CMK (cell line): ENCODE measurements around the gene PUDP.
"Not testable (repeated sequence)": the region's sequence is repeated elsewhere in the genome, so short reads cannot be mapped to it uniquely, and the experiment has no call there.

ENCODE experiments used
- DNase-seq: peaks from one replicate; pipeline ENCODE4 v3.0.0-alpha.2; 2010; ENCODE audit warnings: low read depth

Gene PUDP

DNA sequence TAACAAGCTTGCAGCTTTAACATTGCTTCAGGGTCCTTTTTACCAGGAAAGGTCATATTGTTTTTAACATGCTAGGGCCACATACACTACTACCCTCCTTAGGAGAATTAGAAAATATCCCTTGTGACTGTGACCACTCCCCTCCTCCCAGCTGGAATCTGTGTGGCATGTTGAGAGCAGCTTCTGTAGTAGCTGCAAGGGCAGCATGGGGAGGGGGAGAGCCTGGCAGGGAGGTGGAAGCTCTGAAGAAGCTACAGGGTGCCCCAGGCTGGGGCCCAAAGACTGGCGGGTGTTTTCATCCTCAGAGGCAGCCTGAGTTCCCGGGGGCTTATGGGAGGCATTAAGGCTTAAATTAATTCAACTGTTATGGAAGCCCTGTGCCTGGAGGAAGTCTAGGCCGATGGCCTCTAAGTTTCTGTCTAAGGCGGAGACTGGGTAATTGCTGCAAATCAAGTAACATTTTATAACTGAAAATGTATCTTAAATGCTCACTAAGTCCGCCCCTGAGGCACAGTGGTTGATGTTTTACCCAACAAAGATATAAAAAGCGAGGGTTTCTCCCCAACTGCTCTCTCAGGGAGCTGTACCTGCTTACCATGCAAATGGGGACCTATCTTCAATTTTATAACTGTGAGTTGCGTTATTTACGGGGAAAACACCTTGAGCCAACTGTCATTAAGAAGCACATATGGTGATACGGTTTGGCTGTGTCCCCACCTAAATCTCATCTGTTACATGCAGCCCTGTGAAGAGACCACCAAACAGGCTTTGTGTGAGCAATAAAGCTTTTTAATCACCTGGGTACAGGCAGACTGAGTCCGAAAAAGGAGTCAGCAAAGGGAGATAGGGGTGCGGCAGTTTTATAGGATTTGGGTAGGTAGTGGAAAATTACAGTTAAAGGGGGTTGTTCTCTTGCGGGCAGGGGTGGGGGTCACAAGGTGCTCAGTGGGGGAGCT lies 37.8 kb downstream of the PUDP start:
- no peak for DNase-seq

DNA sequence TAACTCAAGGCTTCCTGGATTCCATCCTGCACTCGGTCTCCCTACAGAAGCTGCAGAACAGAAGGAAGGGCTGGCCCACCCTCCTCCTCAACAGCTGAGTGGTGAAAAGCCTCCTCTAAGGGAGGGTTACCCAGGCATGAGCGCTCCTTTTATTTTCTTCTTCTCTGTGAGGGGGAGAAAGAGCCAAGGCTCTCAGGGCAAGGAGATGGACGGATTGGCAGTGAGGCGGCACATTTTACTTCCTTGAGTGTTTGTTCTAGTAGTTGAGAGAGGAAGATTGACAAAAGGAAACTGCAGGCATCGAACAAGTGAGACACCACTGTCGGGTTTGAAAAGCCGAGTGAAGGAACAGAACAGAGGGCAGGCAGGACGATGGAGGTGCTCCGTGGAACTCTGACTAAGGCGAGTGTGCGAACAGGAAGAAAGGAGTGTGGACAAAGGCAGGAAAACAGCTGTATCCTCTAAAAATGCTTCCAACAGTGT lies 38.9 kb downstream of the PUDP start:
- no peak for DNase-seq

- no peak for DNase-seq
Measured at GRCh38 chrX:7108030-7108429, 39.9 kb downstream of the PUDP start.

DNA sequence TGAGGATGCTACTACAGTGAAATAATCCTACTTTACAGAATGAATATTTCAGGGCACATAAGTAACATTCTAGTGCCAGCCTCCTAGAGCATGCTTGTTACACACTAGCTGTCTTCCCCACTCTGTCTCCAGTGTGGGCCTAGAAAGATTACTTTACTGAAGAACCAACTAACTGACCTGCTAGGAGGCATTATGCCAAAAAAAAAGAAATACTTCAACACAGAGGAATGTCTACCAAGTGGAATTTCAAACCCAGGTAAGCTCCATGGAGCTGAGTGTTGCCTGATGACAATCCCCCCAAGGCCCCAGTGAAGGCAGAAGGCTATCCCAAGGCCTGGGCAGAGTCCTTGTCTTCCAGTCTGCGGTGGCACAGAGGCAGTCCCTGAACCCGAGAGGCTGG lies 41.3 kb downstream of the PUDP start:
- no peak for DNase-seq

GRCh38 chrX:7102119-7102518 lies 45.8 kb downstream of the PUDP start:
- no peak for DNase-seq

GRCh38 chrX:7100022-7100421 lies 47.9 kb downstream of the PUDP start:
- no peak for DNase-seq

DNA sequence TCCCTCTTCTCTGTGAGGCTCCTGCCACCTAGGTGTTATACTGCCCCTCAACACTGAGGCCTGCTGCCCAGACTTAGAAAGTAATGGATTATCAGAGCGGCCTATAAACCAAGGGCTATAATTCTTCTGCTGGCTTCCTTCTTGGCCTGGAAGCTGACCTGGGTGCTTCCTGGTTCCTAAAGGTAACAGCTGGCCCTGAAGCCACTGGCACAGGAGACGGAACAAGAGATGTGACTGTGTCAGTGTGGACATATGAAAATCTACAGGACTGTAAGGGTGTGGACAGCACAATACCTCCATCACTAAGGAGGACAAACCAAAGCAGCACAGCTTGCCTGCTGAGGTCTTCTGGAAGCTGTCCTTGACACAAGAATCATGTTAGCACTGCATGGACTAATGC lies 52.3 kb downstream of the PUDP start:
- not testable (repeated sequence) for DNase-seq

DNA sequence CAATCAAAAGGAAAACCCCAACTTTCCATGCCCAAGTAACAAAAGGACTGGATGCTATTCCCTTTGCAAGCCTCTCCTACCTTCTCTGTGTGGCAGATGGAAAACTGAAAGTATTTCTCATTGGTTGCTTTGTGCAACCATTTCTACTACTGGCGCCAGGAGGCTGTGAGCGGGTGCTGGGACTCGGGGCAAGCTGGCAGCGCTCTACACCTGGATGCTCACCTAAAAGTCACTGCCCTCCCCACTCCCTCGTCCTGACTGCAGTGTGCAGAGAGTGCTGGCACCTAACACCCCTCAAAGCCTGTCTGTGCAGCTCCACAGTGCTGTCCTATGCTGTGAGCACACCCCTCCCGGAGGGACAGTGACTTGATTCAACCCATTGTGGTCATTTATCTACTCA lies 54.6 kb downstream of the PUDP start:
- DNase-seq: no peak

DNA sequence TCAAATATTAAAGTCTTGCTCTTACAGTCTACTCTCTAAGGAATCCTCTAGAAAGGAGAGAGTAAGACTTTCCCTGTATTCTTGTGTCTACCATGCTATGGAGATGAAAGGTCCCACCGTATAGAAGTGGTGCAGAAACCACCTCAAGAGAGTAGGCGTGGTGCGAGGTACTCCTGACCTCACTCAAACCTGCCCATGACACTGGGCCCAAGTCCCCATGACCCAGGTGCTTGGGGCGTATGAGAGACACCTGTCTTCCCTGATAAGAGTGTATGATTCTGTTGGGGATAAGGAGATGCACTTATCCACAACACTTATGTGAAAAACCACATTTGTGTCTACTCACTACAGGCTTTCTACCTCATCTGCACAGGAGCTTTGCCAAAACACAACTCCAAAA lies 55.4 kb downstream of the PUDP start:
- DNase-seq: no peak

DNA sequence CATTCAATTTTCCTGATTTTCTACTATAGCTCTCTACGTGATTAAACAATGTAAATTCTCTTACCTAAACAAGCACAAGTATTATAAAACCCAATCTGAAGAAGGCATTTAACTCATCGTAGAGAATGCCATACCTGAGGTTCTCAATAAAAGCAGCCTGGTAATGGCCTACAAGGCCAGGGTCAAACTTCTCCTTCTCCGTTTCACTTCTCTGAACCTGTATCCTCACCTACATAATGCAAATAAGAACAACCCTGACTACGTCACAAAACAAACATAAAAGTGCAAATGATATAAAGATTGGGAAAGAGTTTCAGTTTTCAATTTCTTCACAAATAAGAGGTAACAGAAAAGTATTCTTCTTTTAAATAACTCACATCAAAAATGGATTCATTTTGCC lies 56.0 kb downstream of the PUDP start:
- no peak for DNase-seq

GRCh38 chrX:7090641-7091040 lies 57.3 kb downstream of the PUDP start:
- DNase-seq: no peak

GRCh38 chrX:7088968-7089615 lies 58.9 kb downstream of the PUDP start:
- no peak for DNase-seq

DNA sequence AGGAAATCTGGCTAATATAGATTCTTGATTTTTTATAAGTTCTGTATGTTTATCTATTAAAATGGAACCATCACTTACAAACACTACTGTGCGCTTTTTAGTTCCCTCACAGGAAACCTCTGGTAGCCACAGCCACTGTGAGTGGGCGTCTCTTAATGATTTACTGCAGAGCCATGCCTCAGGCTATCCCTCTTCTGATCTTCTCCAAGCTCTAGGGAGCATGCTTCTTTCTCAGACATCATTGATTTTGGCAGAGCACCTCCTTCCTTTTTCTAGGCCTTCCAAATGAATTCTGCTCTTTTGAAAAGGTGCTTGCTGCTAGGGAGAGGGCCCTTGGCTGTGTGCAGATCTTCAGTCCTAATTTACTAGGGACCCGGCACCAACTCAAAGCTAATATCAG lies 61.6 kb downstream of the PUDP start:
- DNase-seq: no peak

GRCh38 chrX:7085879-7086278 lies 62.1 kb downstream of the PUDP start:
- no peak for DNase-seq

GRCh38 chrX:7084841-7085240 lies 63.1 kb downstream of the PUDP start:
- no peak for DNase-seq

- no peak for DNase-seq
Measured at GRCh38 chrX:7083468-7084396, 64.2 kb downstream of the PUDP start.

DNA sequence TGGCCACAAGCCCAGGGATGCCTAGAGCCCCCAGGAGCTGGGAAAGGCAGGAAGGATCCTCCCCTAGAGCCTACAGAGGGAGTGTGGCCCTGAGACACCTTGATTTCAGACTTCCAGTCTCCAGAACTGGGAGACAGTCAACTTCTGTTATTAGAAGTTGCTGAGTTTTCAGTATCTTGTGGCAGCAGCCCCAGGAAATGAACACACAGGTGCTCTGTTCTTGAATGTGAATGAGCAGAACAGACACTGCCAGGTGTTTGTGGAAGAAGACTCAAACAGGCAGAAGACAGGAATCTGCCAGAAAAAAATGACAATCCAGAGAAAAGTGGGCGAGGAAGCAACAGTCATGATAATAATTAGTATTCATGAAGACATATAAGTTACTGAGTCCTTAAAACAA lies 64.9 kb downstream of the PUDP start:
- no peak for DNase-seq

DNA sequence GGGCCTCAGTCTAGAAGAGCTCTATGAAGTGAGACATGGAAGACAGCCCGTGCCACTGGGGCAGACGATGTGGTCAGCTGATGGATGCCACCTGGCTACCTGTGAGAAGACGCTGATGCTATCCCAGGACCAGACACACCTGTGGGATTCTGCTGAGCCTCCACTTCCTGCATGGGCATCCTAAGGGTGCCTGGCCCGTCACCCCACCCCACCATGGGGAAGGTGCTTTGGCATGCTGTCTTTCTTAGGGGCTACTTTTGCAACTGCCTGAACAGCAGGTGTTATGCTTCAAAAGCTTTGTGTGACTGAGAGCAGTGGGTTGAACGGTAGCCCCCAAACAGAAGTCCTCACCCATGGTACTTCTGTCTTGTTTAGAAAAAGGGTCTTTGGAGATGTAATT lies 65.4 kb downstream of the PUDP start:
- DNase-seq: no peak

DNA sequence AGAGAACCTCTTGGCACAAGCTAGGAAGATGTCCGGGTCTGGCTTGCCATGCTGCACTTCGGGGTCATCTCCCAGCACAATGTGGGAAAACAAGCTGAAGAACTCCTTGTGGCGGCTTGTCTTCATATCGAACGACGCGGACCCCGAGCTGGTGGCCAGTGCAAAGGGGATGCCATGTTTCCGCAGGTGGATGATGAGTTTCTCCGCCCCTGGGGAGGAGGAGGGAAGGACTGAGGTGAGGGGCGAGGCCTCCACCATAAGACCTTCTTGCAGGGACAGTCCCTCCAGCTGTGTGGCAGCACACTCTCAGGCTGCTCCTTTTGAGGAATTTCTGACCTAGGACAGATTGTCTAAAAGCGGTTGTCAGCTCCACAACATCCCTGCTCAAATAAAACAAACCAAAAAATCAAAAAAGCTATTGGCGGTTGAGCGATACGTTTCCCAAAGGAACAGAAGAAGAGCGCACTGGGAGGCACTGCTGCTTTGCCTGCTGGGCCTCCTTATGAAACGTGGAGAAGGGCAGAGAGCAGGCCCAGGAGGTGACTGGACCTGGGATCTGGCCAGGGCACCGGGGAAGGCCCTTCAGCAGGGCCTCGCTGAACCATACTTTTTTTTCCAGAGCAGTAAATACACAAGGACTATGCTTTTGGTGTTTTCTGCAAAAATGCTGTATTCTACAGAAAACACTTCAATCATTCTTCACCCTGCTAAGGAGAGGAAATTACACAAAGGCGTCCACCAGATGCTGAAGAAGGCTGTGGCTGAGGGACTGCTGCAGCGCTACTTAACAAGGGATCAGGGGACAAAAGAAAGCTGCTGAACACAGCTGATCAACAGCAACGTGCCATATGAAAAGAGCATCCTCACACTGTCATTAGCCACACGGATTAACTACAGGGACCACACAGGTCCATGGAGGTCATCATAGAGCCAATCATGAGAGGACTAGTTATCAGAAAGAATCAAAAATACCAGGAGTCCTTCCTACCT lies 70.4 kb downstream of the PUDP start:
- no peak for DNase-seq

- DNase-seq: no peak
Measured at GRCh38 chrX:7076245-7076661, 71.7 kb downstream of the PUDP start.

DNA sequence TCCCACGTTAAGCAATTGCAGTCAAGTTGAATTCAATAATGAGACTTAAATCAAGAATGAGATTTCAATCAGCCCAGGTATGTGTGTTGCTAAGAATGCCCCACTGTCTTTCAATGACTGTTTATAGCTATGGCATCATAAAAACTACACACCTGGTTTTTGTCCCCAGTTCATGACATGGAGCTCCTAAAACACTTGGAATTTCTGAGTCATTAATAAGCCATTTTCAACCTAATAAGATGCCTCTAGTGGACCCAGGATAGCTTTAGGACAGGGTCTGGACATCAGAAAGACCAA lies 73.1 kb downstream of the PUDP start:
- DNase-seq: no peak
